OCI-LY3 (cell line): Measurements from ENCODE around the gene PCSK5.

ENCODE experiments used
- H2AFZ ChIP-seq: fragments of 200-600, 300-600 bp; shearing (Covaris generic); 2 replicates; pipeline ENCODE4 v1.6.0; 2014; ENCODE audit warnings: antibody characterized with exemption, low read depth, low read length
- H3K27ac ChIP-seq: fragments of 200-600, 300-600 bp; sonication (generic); 2 replicates; pipeline ENCODE4 v1.5.1; 2014; ENCODE audit warnings: mild to moderate bottlenecking, low read length, moderate library complexity, mixed read lengths
- H3K27me3 ChIP-seq: fragments of 200-600, 300-600 bp; sonication (generic); 2 replicates; pipeline ENCODE4 v1.6.1; 2014; ENCODE audit warnings: low read depth, low read length, mixed read lengths
- H3K36me3 ChIP-seq: fragments of 200-600, 300-600 bp; sonication (generic); replicated peaks from 2 replicates; pipeline ENCODE3; 2014; ENCODE audit warnings: low read depth, low read length, mixed read lengths
- H3K4me1 ChIP-seq: fragments of 300-600, 200-600 bp; sonication (generic); 2 replicates; pipeline ENCODE4 v1.6.1; 2014; ENCODE audit warnings: low read length, mixed read lengths
- H3K4me2 ChIP-seq: fragments of 200-600, 300-600 bp; sonication (generic); 2 replicates; pipeline ENCODE4 v1.6.1; 2014; ENCODE audit warnings: low read length, mixed read lengths
- H3K4me3 ChIP-seq: fragments of 300-600, 200-600 bp; sonication (generic); 2 replicates; pipeline ENCODE4 v1.5.1; 2014; ENCODE audit warnings: antibody characterized with exemption, mild to moderate bottlenecking, low read length, moderate library complexity
- H3K79me2 ChIP-seq: fragments of 300-600, 200-600 bp; shearing (Covaris generic); 2 replicates; pipeline ENCODE4 v1.6.1; 2014; ENCODE audit warnings: mild to moderate bottlenecking, low read length, mixed read lengths
- H3K9ac ChIP-seq: fragments of 300-600, 200-600 bp; shearing (Covaris generic); 2 replicates; pipeline ENCODE4 v1.6.0; 2014; ENCODE audit warnings: mild to moderate bottlenecking, low read length, moderate library complexity
- H3K9me3 ChIP-seq: fragments of 200-600, 300-600 bp; shearing (Covaris generic); 2 replicates; pipeline ENCODE4 v1.6.1; 2014; ENCODE audit warnings: low read length, mixed read lengths; ENCODE audit not compliant: insufficient read depth
- H4K20me1 ChIP-seq: fragments of 200-600, 300-600 bp; sonication (generic); 2 replicates; pipeline ENCODE4 v1.6.1; 2016; ENCODE audit warnings: low read length, mixed read lengths; ENCODE audit not compliant: insufficient read depth
- EZH2phosphoT487 ChIP-seq: fragments of 200-600 bp; shearing (Covaris generic); IDR thresholded peaks from 2 replicates; pipeline ENCODE4 v1.6.1; 2018; ENCODE audit warnings: antibody characterized with exemption, mixed run types, low read depth
- TF ChIP-seq, protein P1 (sequence below): fragments of 200-600, 300-600 bp; sonication (generic); IDR thresholded peaks from 2 replicates; pipeline ENCODE4 v1.5.1; 2014; ENCODE audit warnings: antibody characterized with exemption, low read length, low read depth

The PCSK5 gene

DNA sequence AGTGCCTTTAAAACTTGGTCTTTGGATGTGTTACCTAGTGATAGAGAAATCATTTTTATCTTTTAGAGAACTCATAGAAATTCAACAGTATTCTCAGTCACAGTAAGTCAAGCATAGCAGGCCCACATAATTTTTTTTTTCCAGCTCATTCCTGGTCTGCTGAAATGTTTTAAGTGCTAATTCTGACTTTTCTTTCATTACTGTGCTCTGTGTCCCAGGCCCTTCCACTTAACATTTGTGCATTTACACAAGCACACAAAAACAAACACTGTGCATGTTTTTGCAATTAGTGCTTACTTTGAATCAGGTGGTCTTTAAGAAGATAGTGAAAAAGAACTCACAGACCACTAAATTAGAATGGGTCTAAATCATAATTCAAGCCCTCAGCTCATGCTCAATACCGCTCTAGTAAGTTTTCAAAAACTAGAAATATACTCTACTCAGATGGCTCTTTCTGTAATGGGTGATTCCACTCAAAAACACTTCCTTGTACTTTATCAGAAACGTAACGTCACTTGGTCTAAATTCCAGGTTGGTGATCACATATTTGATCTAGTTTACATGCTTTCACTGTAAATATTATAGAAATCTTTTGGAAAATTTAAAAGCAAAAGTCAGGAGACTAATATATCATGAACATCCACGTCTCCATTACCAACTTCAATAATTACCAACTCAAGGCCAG is 107.8 kb downstream of the PCSK5 start:
- no peak overlapping the region for H3K4me3 ChIP-seq
- no peaks in the 10 kb centered on the region for H3K9me3 ChIP-seq
- TF ChIP-seq, protein P1, sequence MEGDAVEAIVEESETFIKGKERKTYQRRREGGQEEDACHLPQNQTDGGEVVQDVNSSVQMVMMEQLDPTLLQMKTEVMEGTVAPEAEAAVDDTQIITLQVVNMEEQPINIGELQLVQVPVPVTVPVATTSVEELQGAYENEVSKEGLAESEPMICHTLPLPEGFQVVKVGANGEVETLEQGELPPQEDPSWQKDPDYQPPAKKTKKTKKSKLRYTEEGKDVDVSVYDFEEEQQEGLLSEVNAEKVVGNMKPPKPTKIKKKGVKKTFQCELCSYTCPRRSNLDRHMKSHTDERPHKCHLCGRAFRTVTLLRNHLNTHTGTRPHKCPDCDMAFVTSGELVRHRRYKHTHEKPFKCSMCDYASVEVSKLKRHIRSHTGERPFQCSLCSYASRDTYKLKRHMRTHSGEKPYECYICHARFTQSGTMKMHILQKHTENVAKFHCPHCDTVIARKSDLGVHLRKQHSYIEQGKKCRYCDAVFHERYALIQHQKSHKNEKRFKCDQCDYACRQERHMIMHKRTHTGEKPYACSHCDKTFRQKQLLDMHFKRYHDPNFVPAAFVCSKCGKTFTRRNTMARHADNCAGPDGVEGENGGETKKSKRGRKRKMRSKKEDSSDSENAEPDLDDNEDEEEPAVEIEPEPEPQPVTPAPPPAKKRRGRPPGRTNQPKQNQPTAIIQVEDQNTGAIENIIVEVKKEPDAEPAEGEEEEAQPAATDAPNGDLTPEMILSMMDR: no peak
- no peak for TF ChIP-seq EZH2phosphoT487
- no peak overlapping the region for H3K27ac ChIP-seq
- no peaks in the 10 kb centered on the region for H3K36me3 ChIP-seq
- no peak overlapping the region for H3K9ac ChIP-seq
- no peaks in the 10 kb centered on the region for H3K27me3 ChIP-seq
- H2AFZ ChIP-seq: no peak overlapping the region
- H3K4me2 ChIP-seq: no peak overlapping the region
- no peaks in the 10 kb centered on the region for H3K79me2 ChIP-seq
- H3K4me1 ChIP-seq: no peaks in the 10 kb centered on the region
- H4K20me1 ChIP-seq: no peaks in the 10 kb centered on the region

GRCh38 chr9:76001459-76001858 is 111.0 kb downstream of the PCSK5 start:
- Histone ChIP-seq H4K20me1 (no peaks in the 10 kb centered on the region), H3K4me3 (no peak overlapping the region), H3K27me3 (no peaks in the 10 kb centered on the region), H3K36me3 (no peaks in the 10 kb centered on the region), H3K4me2 (no peak overlapping the region), H3K9me3 (no peaks in the 10 kb centered on the region), H2AFZ (no peak overlapping the region), H3K79me2 (no peaks in the 10 kb centered on the region), H3K9ac (no peak overlapping the region), H3K4me1 (no peaks in the 10 kb centered on the region), H3K27ac (no peak overlapping the region)
- no peak for TF ChIP-seq EZH2phosphoT487
- TF ChIP-seq, protein P1: no peak

GRCh38 chr9:76003041-76003440 is 112.6 kb downstream of the PCSK5 start:
- no peaks in the 10 kb centered on the region for H3K4me1 ChIP-seq
- TF ChIP-seq, protein P1: no peak
- no peak for TF ChIP-seq EZH2phosphoT487

DNA sequence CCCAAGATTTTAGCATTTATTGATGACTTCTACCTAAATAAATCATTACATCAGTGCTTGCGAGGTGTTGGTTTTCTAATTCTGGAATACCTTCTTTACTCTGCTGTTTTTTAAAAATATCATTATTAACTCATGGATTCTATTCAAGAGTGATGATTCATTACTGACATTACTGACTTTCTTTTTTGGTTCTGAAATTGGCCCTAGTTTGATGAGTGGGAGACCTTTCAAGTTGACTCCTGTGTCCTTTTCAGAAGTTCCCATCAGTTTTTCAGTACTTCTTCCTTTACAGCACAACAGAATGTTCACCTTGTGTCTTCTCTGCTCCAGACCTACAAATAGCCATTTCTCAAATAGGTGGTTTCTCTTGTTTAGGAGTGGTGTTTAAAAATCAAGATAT is 114.1 kb downstream of the PCSK5 start:
- H4K20me1 ChIP-seq: no peaks in the 10 kb centered on the region
- no peaks in the 10 kb centered on the region for H3K27me3 ChIP-seq
- H2AFZ ChIP-seq: no peak overlapping the region
- no peak overlapping the region for H3K27ac ChIP-seq
- H3K4me3 ChIP-seq: no peak overlapping the region
- H3K79me2 ChIP-seq: no peaks in the 10 kb centered on the region
- no peak overlapping the region for H3K4me2 ChIP-seq
- TF ChIP-seq, protein P1: no peak
- TF ChIP-seq EZH2phosphoT487: no peak
- H3K36me3 ChIP-seq: no peaks in the 10 kb centered on the region
- H3K4me1 ChIP-seq: no peaks in the 10 kb centered on the region
- no peak overlapping the region for H3K9ac ChIP-seq
- no peaks in the 10 kb centered on the region for H3K9me3 ChIP-seq

More at GRCh38 chr9:76003041-76003440, 112.6 kb downstream of the PCSK5 start:
- Histone ChIP-seq H3K9ac (no peak overlapping the region), H3K27me3 (no peaks in the 10 kb centered on the region), H3K9me3 (no peaks in the 10 kb centered on the region), H3K4me2 (no peak overlapping the region), H3K79me2 (no peaks in the 10 kb centered on the region), H3K27ac (no peak overlapping the region), H2AFZ (no peak overlapping the region), H3K4me3 (no peak overlapping the region), H3K36me3 (no peaks in the 10 kb centered on the region), H4K20me1 (no peaks in the 10 kb centered on the region)
